ENCODE measurements around the gene URB1. TPM values are rescaled to one million over a fixed set of nuclear protein-coding genes. Genes with fewer than 3 reads are reported as not detected.

URB1 gene
- polyA plus RNA-seq, 2 of the 4 experiments (the other 2 are of a cell fraction) = 8.7 to 10.1 TPM

DNA sequence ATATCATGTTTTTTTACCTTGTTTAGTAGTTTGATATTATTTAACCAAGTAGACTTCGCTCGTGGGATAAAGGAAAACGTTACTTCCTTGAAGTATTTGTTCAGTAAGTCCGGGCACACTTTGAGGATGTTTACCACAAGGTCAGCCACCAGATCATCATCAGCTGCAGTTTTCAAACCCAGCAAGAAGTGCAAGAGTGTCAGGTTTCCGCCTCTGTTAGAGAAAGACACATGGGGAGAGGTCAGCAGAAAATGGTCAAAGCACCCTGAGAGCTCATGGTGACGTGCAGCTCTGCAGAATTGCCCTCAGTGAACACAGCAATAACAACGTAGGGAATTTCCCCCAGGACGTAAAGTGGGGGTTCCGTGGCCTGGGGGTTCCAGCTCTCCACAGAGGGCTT lies 24.4 kb downstream of the URB1 start:
- Histone ChIP-seq H3K4me2 (no peak overlapping the region), H3K27ac (no peak overlapping the region), H3K4me3 (no peak overlapping the region), H3K4me1 (peaks cover 28% of the 10 kb centered on the region), H3K9me3 (no peaks in the 10 kb centered on the region)
- POLR2A ChIA-PET = no interaction called here
- FAIRE-seq (no peak), DNase-seq (ENCODE audit: low read depth in 1 of 2, low spot score in 1 of 2) (no peak), ATAC-seq (no peak)
- CTCF ChIA-PET = interaction anchor here (1.5 to 1.6 kb wide), 2 partner anchors 46 to 201 kb away, joined by 3 to 4 read pairs; no protein-coding TSS in a partner anchor
- WGBS (ENCODE audit: missing lambda C conversion rate) = 84% methylated on average over 9 of the region's 9 CpGs
- TF ChIP-seq PHF8 (IDR thresholded peaks at IDR 0.05; ENCODE audit: borderline replicate concordance, low read depth) (no peak), EHF (CRISPR knock-in tag; IDR thresholded peaks at IDR 0.05) (no peak), HOXB13 (CRISPR knock-in tag; IDR thresholded peaks at IDR 0.05; ENCODE audit: low read depth) (no peak), HDAC2 (IDR thresholded peaks at IDR 0.05) (no peak), RARB (CRISPR knock-in tag; IDR thresholded peaks at IDR 0.05) (no peak), EHMT2 (IDR thresholded peaks at IDR 0.05; ENCODE audit: low read depth) (no peak), SMC3 (IDR thresholded peaks at IDR 0.05) (no peak), NPAS2 (CRISPR knock-in tag; IDR thresholded peaks at IDR 0.05; ENCODE audit: borderline replicate concordance) (no peak)
- TF ChIP-seq, protein P1, sequence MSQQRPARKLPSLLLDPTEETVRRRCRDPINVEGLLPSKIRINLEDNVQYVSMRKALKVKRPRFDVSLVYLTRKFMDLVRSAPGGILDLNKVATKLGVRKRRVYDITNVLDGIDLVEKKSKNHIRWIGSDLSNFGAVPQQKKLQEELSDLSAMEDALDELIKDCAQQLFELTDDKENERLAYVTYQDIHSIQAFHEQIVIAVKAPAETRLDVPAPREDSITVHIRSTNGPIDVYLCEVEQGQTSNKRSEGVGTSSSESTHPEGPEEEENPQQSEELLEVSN (IDR thresholded peaks at IDR 0.05; ENCODE audit: borderline replicate concordance, low read depth) = no peak

GRCh38 chr21:32367158-32367557 lies 25.7 kb downstream of the URB1 start:
- no peak for FAIRE-seq
- Histone ChIP-seq H3K9me3 (no peaks in the 10 kb centered on the region), H3K27ac (no peak overlapping the region), H3K4me2 (no peak overlapping the region), H3K4me1 (peaks cover 16% of the 10 kb centered on the region; the same call in 2 of the 3 replicates), H3K4me3 (no peak overlapping the region)
- CTCF ChIA-PET = interaction anchor here (0.7 to 1.5 kb wide), 2 partner anchors 47 to 494 kb away, joined by 3 to 4 read pairs; no protein-coding TSS in a partner anchor
- 87% methylated on average over 1 of the region's 1 CpG for WGBS (ENCODE audit: missing lambda C conversion rate)
- DNase-seq (ENCODE audit: low read depth in 1 of 2, low spot score in 1 of 2) = no peak
- POLR2A ChIA-PET = no interaction called here
- no peak for ATAC-seq
- TF ChIP-seq, protein P2, sequence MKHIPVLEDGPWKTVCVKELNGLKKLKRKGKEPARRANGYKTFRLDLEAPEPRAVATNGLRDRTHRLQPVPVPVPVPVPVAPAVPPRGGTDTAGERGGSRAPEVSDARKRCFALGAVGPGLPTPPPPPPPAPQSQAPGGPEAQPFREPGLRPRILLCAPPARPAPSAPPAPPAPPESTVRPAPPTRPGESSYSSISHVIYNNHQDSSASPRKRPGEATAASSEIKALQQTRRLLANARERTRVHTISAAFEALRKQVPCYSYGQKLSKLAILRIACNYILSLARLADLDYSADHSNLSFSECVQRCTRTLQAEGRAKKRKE (CRISPR knock-in tag; IDR thresholded peaks at IDR 0.05; ENCODE audit: low read depth) = no peak
- TF ChIP-seq CHD4 (IDR thresholded peaks at IDR 0.05; ENCODE audit: borderline replicate concordance) (no peak), RARB (CRISPR knock-in tag; IDR thresholded peaks at IDR 0.05) (no peak), EHMT2 (IDR thresholded peaks at IDR 0.05; ENCODE audit: low read depth) (no peak)
- TF ChIP-seq, protein P3, sequence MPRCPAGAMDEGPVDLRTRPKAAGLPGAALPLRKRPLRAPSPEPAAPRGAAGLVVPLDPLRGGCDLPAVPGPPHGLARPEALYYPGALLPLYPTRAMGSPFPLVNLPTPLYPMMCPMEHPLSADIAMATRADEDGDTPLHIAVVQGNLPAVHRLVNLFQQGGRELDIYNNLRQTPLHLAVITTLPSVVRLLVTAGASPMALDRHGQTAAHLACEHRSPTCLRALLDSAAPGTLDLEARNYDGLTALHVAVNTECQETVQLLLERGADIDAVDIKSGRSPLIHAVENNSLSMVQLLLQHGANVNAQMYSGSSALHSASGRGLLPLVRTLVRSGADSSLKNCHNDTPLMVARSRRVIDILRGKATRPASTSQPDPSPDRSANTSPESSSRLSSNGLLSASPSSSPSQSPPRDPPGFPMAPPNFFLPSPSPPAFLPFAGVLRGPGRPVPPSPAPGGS (IDR thresholded peaks at IDR 0.05) = no peak

GRCh38 chr21:32366191-32366590 lies 26.6 kb downstream of the URB1 start:
- Histone ChIP-seq H3K4me1 (peaks cover 9% of the 10 kb centered on the region; the same call in 2 of the 3 replicates), H3K27ac (no peak overlapping the region), H3K4me3 (no peak overlapping the region), H3K9me3 (no peaks in the 10 kb centered on the region), H3K4me2 (no peak overlapping the region)
- TF ChIP-seq KDM5A (IDR thresholded peaks at IDR 0.05) = no peak
- no peak for TF ChIP-seq JUN (IDR thresholded peaks at IDR 0.05)
- TF ChIP-seq JUNB (IDR thresholded peaks at IDR 0.05) = no peak
- no peak for TF ChIP-seq EP300 (IDR thresholded peaks at IDR 0.05)
- TF ChIP-seq RNF2 (IDR thresholded peaks at IDR 0.05; ENCODE audit: borderline replicate concordance, low read depth) = no peak
- TF ChIP-seq CBX8 (IDR thresholded peaks at IDR 0.05) = no peak
- no peak for TF ChIP-seq CBX2 (IDR thresholded peaks at IDR 0.05; ENCODE audit: borderline replicate concordance, low read depth)
- TF ChIP-seq ZNF302 (CRISPR knock-in tag; IDR thresholded peaks at IDR 0.05) = no peak
- TF ChIP-seq NFE2L2 (conservative IDR thresholded peaks at IDR 0.05; ENCODE audit: low read length) = no peak
- no peak for TF ChIP-seq SMC3 (IDR thresholded peaks at IDR 0.05)
- no peak for TF ChIP-seq GATA3 (IDR thresholded peaks at IDR 0.05; ENCODE audit: borderline replicate concordance)
- TF ChIP-seq RAD21 (conservative IDR thresholded peaks at IDR 0.05 in 1 of 2, IDR thresholded peaks at IDR 0.05 in 1 of 2) = no peak
- POLR2A ChIA-PET = no interaction called here
- DNase-seq (ENCODE audit: low read depth in 1 of 2, low spot score in 1 of 2) (no peak), ATAC-seq (no peak), FAIRE-seq (no peak)
- WGBS (ENCODE audit: missing lambda C conversion rate) = 81% methylated on average over 4 of the region's 4 CpGs
- CTCF ChIA-PET = no interaction called here

Measured in A549 (cell line).